A549 (cell line): ENCODE data around the gene KRABD2.
"Not testable (repeated sequence)": the region's sequence is repeated elsewhere in the genome, so short reads cannot be mapped to it uniquely, and the experiment has no call there.

Experiments used
- ATAC-seq, 2 experiments: fragments of 200-7000 bp in 1 of 2; fragments of >200 bp in 1 of 2; cut with Nextera tagmentation in 1 of 2; cut with Tn5 transposase in 1 of 2; 3 replicates each; pipeline versions ENCODE4 v1.8.0 to v1.9.1; 2018 to 2020; ENCODE audit warnings: mild to moderate bottlenecking in 1 of 2, moderate library complexity in 1 of 2
- CTCF ChIA-PET: fragments of 300-600 bp; sonication (Branson Sonifier 250); formaldehyde crosslinking; extraction: SDS; loops from one replicate; lab custom pipeline; 2021; ENCODE audit warnings: antibody characterized with exemption, inconsistent platforms; lab: Yijun Ruan, JAX
- POLR2A ChIA-PET: fragments of 350-600 bp; formaldehyde crosslinking; extraction: SDS; loops from one replicate; lab custom pipeline; 2021; ENCODE audit warnings: antibody characterized with exemption, inconsistent platforms; lab: Yijun Ruan, JAX
- DNase-seq, 2 experiments: peaks; one replicate each; pipeline versions ENCODE4 v3.0.0 to v3.0.0-alpha.2; 2011 to 2016; ENCODE audit warnings: low read depth in 1 of 2, low spot score in 1 of 2
- FAIRE-seq: peaks from 2 replicates; lab custom pipeline; 2011; peaks lifted over from hg19 to GRCh38; lab: Jason Lieb, UNC
- H3K27ac ChIP-seq, 2 experiments: fragments of >200 bp; sonication (Bioruptor Twin); formaldehyde crosslinking; 3 replicates each; pipeline ENCODE4 v1.5.1; 2016 to 2017
- H3K4me1 ChIP-seq: fragments of >200 bp; sonication (Bioruptor Twin); formaldehyde crosslinking; 3 replicates; pipeline ENCODE4 v1.6.1; 2016
- H3K4me2 ChIP-seq: fragments of >200 bp; sonication (Bioruptor Twin); formaldehyde crosslinking; 3 replicates; pipeline ENCODE4 v1.6.1; 2016
- H3K4me3 ChIP-seq: fragments of >200 bp; sonication (Bioruptor Twin); formaldehyde crosslinking; 3 replicates; pipeline ENCODE4 v1.5.1; 2016
- H3K9me3 ChIP-seq: fragments of >200 bp; sonication (Bioruptor Twin); formaldehyde crosslinking; 3 replicates; pipeline ENCODE4 v1.6.1; 2016
- BCL3 ChIP-seq: fragments of >200 bp; sonication (Bioruptor Twin); formaldehyde crosslinking; IDR thresholded peaks from 3 replicates; pipeline ENCODE4 v1.6.1; 2016
- BHLHE40 ChIP-seq: IDR thresholded peaks from 2 replicates; pipeline ENCODE4 v1.6.1; 2012; ENCODE audit warnings: low read depth, low read length, inconsistent platforms
- CEBPB ChIP-seq, 2 experiments: fragments of >200 bp in 1 of 2; sonication (Bioruptor Twin) in 1 of 2; formaldehyde crosslinking in 1 of 2; IDR thresholded peaks; 2 replicates each; pipeline ENCODE4 v1.6.1; 2012 to 2016
- EHF ChIP-seq: fragments of 250-450 bp; sonication (Bioruptor Pico); IDR thresholded peaks from 2 replicates; pipeline ENCODE4 v1.5.0; 2020; ENCODE audit warnings: mild to moderate bottlenecking
- ESRRA ChIP-seq: fragments of 150-350 bp; IDR thresholded peaks from 2 replicates; pipeline ENCODE4 v1.6.1; 2014; ENCODE audit warnings: mild to moderate bottlenecking, low read length, borderline replicate concordance
- FOSL2 ChIP-seq, 2 experiments: fragments of 450-650 bp in 1 of 2; fragments of >200 bp in 1 of 2; sonication (Bioruptor Twin) in 1 of 2; formaldehyde crosslinking; IDR thresholded peaks; 2 replicates each; pipeline versions ENCODE4 v1.5.0 to v1.6.1; 2016 to 2020; ENCODE audit warnings: mild to moderate bottlenecking in 1 of 2, moderate library complexity in 1 of 2
- FOXS1 ChIP-seq: fragments of 250-450 bp; sonication (Bioruptor Pico); IDR thresholded peaks from 2 replicates; pipeline ENCODE4 v1.5.0; 2020; ENCODE audit warnings: mild to moderate bottlenecking, moderate library complexity
- HES2 ChIP-seq: fragments of >200 bp; sonication (Bioruptor Twin); formaldehyde crosslinking; IDR thresholded peaks from 2 replicates; pipeline ENCODE4 v1.6.1; 2016
- HEYL ChIP-seq: fragments of 250-450 bp; sonication (Bioruptor Pico); IDR thresholded peaks from 2 replicates; pipeline ENCODE4 v1.8.0; 2021; ENCODE audit warnings: mild to moderate bottlenecking, moderate library complexity
- KDM1A ChIP-seq: fragments of 200-600 bp; sonication (generic); IDR thresholded peaks from 2 replicates; pipeline ENCODE4 v1.6.1; 2016; ENCODE audit warnings: low read depth, mild to moderate bottlenecking
- MAFK ChIP-seq: fragments of 450-650 bp; IDR thresholded peaks from 2 replicates; pipeline ENCODE4 v1.6.1; 2014; ENCODE audit not compliant: partially characterized antibody
- MAX ChIP-seq: IDR thresholded peaks from 2 replicates; pipeline ENCODE4 v1.6.1; 2012
- MAZ ChIP-seq: fragments of 150-350 bp; IDR thresholded peaks from 2 replicates; pipeline ENCODE4 v1.6.1; 2014; ENCODE audit warnings: antibody characterized with exemption, low read depth, low read length, borderline replicate concordance
- NPAS2 ChIP-seq: fragments of 250-450 bp; sonication (Bioruptor Pico); IDR thresholded peaks from 2 replicates; pipeline ENCODE4 v1.8.0; 2022; ENCODE audit warnings: mild to moderate bottlenecking, moderate library complexity, borderline replicate concordance
- NR3C1 ChIP-seq: fragments of >200 bp; sonication (Bioruptor Twin); formaldehyde crosslinking; IDR thresholded peaks from 3 replicates; pipeline ENCODE4 v1.6.1; 2017
- PBX3 ChIP-seq: IDR thresholded peaks from 2 replicates; pipeline ENCODE4 v1.6.1; 2012
- RAD21 ChIP-seq, 2 experiments: fragments of >200 bp in 1 of 2; sonication (Bioruptor Twin) in 1 of 2; formaldehyde crosslinking in 1 of 2; IDR thresholded peaks in 1 of 2; conservative IDR thresholded peaks in 1 of 2; 2 replicates in 1 of 2; 3 replicates in 1 of 2; pipeline ENCODE4 v1.6.1; 2012 to 2018; ENCODE audit warnings: inconsistent platforms in 1 of 2
- RARB ChIP-seq: fragments of 250-450 bp; sonication (Bioruptor Pico); IDR thresholded peaks from 2 replicates; pipeline ENCODE4 v1.8.0; 2021; ENCODE audit warnings: mild to moderate bottlenecking, moderate library complexity
- RFX5 ChIP-seq: fragments of 450-650 bp; IDR thresholded peaks from 2 replicates; pipeline ENCODE4 v1.7.1; 2014; ENCODE audit warnings: antibody characterized with exemption, mild to moderate bottlenecking, moderate library complexity
- ZFP36 ChIP-seq: fragments of 450-650 bp; IDR thresholded peaks from 2 replicates; pipeline ENCODE4 v1.6.1; 2014; ENCODE audit warnings: borderline replicate concordance; ENCODE audit not compliant: partially characterized antibody
- ZNF302 ChIP-seq: fragments of 250-450 bp; sonication (Bioruptor Pico); IDR thresholded peaks from 2 replicates; pipeline ENCODE4 v1.9.0; 2021; ENCODE audit warnings: inconsistent platforms, mild to moderate bottlenecking, moderate library complexity
- WGBS: methylation state at CpG from one replicate; pipeline ENCODE4 v1.1.6; 2017; ENCODE audit errors: missing lambda C conversion rate; 5-methylcytosine and 5-hydroxymethylcytosine counted together

Gene KRABD2

GRCh38 chr17:8353736-8354135 lies 22.8 kb downstream of the KRABD2 start:
- Histone ChIP-seq H3K4me1 (no peaks in the 10 kb centered on the region), H3K4me2 (no peak overlapping the region), H3K9me3 (no peaks in the 10 kb centered on the region), H3K27ac (no peak overlapping the region), H3K4me3 (no peak overlapping the region)
- FAIRE-seq (no peak), DNase-seq (no peak), ATAC-seq (no peak)
- TF ChIP-seq NPAS2 (CRISPR knock-in tag) (no peak), RAD21 (conservative IDR thresholded peaks at IDR 0.05 in 1 of 2, IDR thresholded peaks at IDR 0.05 in 1 of 2) (no peak), NR3C1 (no peak), RARB (CRISPR knock-in tag) (no peak), MAX (no peak), KDM1A (no peak), FOXS1 (CRISPR knock-in tag) (no peak), CEBPB (IDR thresholded peaks at IDR 0.05) (no peak), ESRRA (no peak), MAZ (no peak), EHF (CRISPR knock-in tag) (no peak), BCL3 (no peak)
- ChIA-PET CTCF (interaction anchor here (1.0 kb wide), 2 partner anchors 8 to 23 kb away, joined by 3 to 4 read pairs; partner anchors contain the start of gene KRABD2), POLR2A (no interaction called here)
- WGBS: 59% methylated on average over 7 of the region's 7 CpGs

- FAIRE-seq: no peak
- TF ChIP-seq ZNF302 (CRISPR knock-in tag) (no peak), MAFK (no peak), RFX5 (no peak), ESRRA (no peak), HES2 (no peak), BHLHE40 (no peak), PBX3 (no peak), ZFP36 (no peak), HEYL (no peak), KDM1A (no peak), BCL3 (no peak), FOSL2 (IDR thresholded peaks at IDR 0.05) (no peak), FOSL2 (CRISPR knock-in tag; IDR thresholded peaks at IDR 0.05) (no peak)
- TF ChIP-seq, all 56 proteins: peak for 0
- no peak overlapping the region for H3K27ac ChIP-seq
- H3K4me2 ChIP-seq: no peak overlapping the region
- no peaks in the 10 kb centered on the region for H3K9me3 ChIP-seq
- ATAC-seq (no peak), DNase-seq (no peak)
- ChIA-PET CTCF (interaction anchor here (0.7 kb wide), 1 partner anchor 18 kb away, joined by 3 read pairs; no protein-coding TSS in a partner anchor), POLR2A (no interaction called here)
- WGBS: 43% methylated on average over 7 of the region's 7 CpGs
- H3K4me3 ChIP-seq: no peak overlapping the region
- no peaks in the 10 kb centered on the region for H3K4me1 ChIP-seq
These were observed 26.2 kb downstream of the KRABD2 start for GRCh38 chr17:8350339-8350738.

- not testable (repeated sequence) for H3K4me2 ChIP-seq, FAIRE-seq, H3K4me1 ChIP-seq, H3K27ac ChIP-seq, H3K9me3 ChIP-seq, H3K4me3 ChIP-seq, ATAC-seq, DNase-seq
- ChIA-PET POLR2A (interaction anchor here (1.5 kb wide), 1 partner anchor 35 kb away, joined by 3 read pairs; no protein-coding TSS in a partner anchor), CTCF (interaction anchor here (1.4 to 2.5 kb wide), 2 partner anchors 46 to 47 kb away, joined by 3 to 7 read pairs; no protein-coding TSS in a partner anchor)
- 57% methylated on average over 19 of the region's 25 CpGs for WGBS
These were observed 29.5 kb downstream of the KRABD2 start for GRCh38 chr17:8347001-8347400.
